CD4-positive, alpha-beta T cell treated with Interferon alpha-2 for 1 hour (primary cell): Measurements from ENCODE around the gene INKA2.

Source experiments
- DNase-seq, 2 donors: peaks; one replicate each; pipeline ENCODE4 v3.0.0-alpha.2; 2020 to 2022

Gene INKA2

GRCh38 chr1:111696330-111696729 lies 42.9 kb downstream of the INKA2 start:
- DNase-seq = no peak

GRCh38 chr1:111695801-111696200 lies 43.4 kb downstream of the INKA2 start:
- no peak for DNase-seq

- no peak for DNase-seq
These were observed 47.3 kb downstream of the INKA2 start for GRCh38 chr1:111691886-111692285.

GRCh38 chr1:111690306-111690617 lies 48.9 kb downstream of the INKA2 start:
- DNase-seq = no peak
